K562 (cell line): ENCODE data around the gene MAP4K1. TPM values are rescaled to one million over a fixed set of nuclear protein-coding genes. Genes with fewer than 3 reads are reported as not detected.
"Not testable (repeated sequence)": the region's sequence is repeated elsewhere in the genome, so short reads cannot be mapped to it uniquely, and the experiment has no call there.

ENCODE experiments used
- ATAC-seq: fragments of 200-7000 bp; cut with Tn5 transposase; 3 replicates; pipeline ENCODE4 v1.9.1; 2020; ENCODE audit warnings: moderate library complexity
- BruUV-seq: library from RNA; stranded (reverse); fragments of 400-500 nt; replicated peaks from 2 replicates; lab custom pipeline; 2021; lab: Mats Ljungman, UMichigan
- CTCF ChIA-PET: fragments of 300-600 bp; formaldehyde crosslinking; extraction: SDS; loops from one replicate; lab custom pipeline; 2021; ENCODE audit warnings: low intra/inter-chr PET ratio; lab: Yijun Ruan, JAX
- POLR2A ChIA-PET: fragments of 300-600, 350-650 bp; sonication (Branson Sonifier 250); formaldehyde crosslinking; extraction: SDS; loops from one replicate; lab custom pipeline; 2021; ENCODE audit warnings: antibody characterized with exemption, inconsistent platforms; lab: Yijun Ruan, JAX
- DNase-seq, 4 experiments: peaks; one replicate each; pipeline versions ENCODE4 v3.0.0 to v3.0.0-alpha.2; 2011 to 2018; ENCODE audit warnings: low spot score in 3 of 4, mixed read lengths in 3 of 4; ENCODE audit errors: extremely low read depth in 1 of 4
- FAIRE-seq: peaks from 2 replicates; lab custom pipeline; 2011; peaks lifted over from hg19 to GRCh38; lab: Jason Lieb, UNC
- H2AFZ ChIP-seq: 2 replicates; pipeline ENCODE4 v1.6.0; 2011; ENCODE audit warnings: low read depth, low read length, control low read depth, inconsistent platforms
- H3K27ac ChIP-seq: fragments of 200-600 bp; 3 replicates; pipeline ENCODE4 v1.8.0; 2011; ENCODE audit warnings: low read depth, mild to moderate bottlenecking, control low read depth, inconsistent platforms, low read length, moderate library complexity, mixed read lengths; ENCODE audit errors: extremely low read depth
- H3K27me3 ChIP-seq, 2 experiments: fragments of 300-600 bp in 1 of 2; 2 replicates in 1 of 2; 3 replicates in 1 of 2; pipeline versions ENCODE4 v1.6.0 to v1.8.0; 2011; ENCODE audit warnings: inconsistent platforms in 2 of 2, low read length in 2 of 2, mild to moderate bottlenecking in 1 of 2, mixed read lengths in 1 of 2, moderate library complexity in 1 of 2; ENCODE audit not compliant: control insufficient read depth in 2 of 2, insufficient read depth in 2 of 2
- H3K36me3 ChIP-seq: fragments of 300-600 bp; 3 replicates; pipeline ENCODE4 v1.8.0; 2011; ENCODE audit warnings: mild to moderate bottlenecking, low read length, inconsistent platforms; ENCODE audit not compliant: control insufficient read depth, insufficient read depth
- H3K4me1 ChIP-seq, 2 experiments: fragments of 200-600 bp in 1 of 2; replicated peaks in 1 of 2; 2 replicates in 1 of 2; 3 replicates in 1 of 2; pipeline versions ENCODE4 v1.5.1 to v1.8.0; 2011; ENCODE audit warnings: inconsistent platforms in 2 of 2, low read length in 2 of 2, mild to moderate bottlenecking in 1 of 2, mixed read lengths in 1 of 2, moderate library complexity in 1 of 2; ENCODE audit not compliant: control insufficient read depth in 2 of 2, insufficient read depth in 2 of 2
- H3K4me2 ChIP-seq: 2 replicates; pipeline ENCODE4 v1.6.1; 2011; ENCODE audit warnings: low read length, control low read depth, inconsistent platforms, mixed read lengths; ENCODE audit not compliant: insufficient read depth
- H3K4me3 ChIP-seq: fragments of 200-600 bp; sonication (generic), shearing (Covaris generic); 2 replicates; pipeline ENCODE4 v1.5.1; 2016; ENCODE audit warnings: control low read depth, inconsistent platforms
- H3K79me2 ChIP-seq: fragments of 200-600 bp; 3 replicates; pipeline ENCODE4 v1.8.0; 2011; ENCODE audit warnings: low read length, inconsistent platforms; ENCODE audit not compliant: control insufficient read depth, insufficient read depth
- H3K9ac ChIP-seq, 2 experiments: 2 replicates each; pipeline versions ENCODE4 v1.6.0 to v1.6.1; 2011; ENCODE audit warnings: low read depth in 2 of 2, low read length in 2 of 2, control low read depth in 1 of 2, inconsistent platforms in 1 of 2, mild to moderate bottlenecking in 1 of 2, mixed read lengths in 1 of 2; ENCODE audit not compliant: insufficient read depth in 1 of 2
- H3K9me1 ChIP-seq: one replicate; pipeline ENCODE4 v1.6.0; 2011; ENCODE audit warnings: inconsistent platforms, mild to moderate bottlenecking, low read length, moderate library complexity; ENCODE audit not compliant: control insufficient read depth, insufficient read depth
- H3K9me3 ChIP-seq: replicated peaks from 2 replicates; pipeline ENCODE4 v1.5.1; 2011; ENCODE audit warnings: low read depth, low read length, inconsistent platforms; ENCODE audit not compliant: control insufficient read depth, insufficient read depth
- H4K20me1 ChIP-seq: replicated peaks from 2 replicates; pipeline ENCODE4 v1.6.1; 2011; ENCODE audit warnings: low read length, inconsistent platforms, mixed read lengths; ENCODE audit not compliant: control insufficient read depth, insufficient read depth
- KDM1A ChIP-seq, 2 experiments: fragments of 450-650 bp; IDR thresholded peaks; 2 replicates each; pipeline ENCODE4 v1.6.1; 2016; ENCODE audit warnings: mild to moderate bottlenecking in 2 of 2
- NCOA2 ChIP-seq, 2 experiments: fragments of 450-650 bp; IDR thresholded peaks; 2 replicates each; pipeline ENCODE4 v1.6.1; 2018; ENCODE audit warnings: mild to moderate bottlenecking in 2 of 2, moderate library complexity in 1 of 2; ENCODE audit not compliant: partially characterized antibody in 2 of 2
- ZBTB11 ChIP-seq, 3 experiments: fragments of 200-800 bp in 1 of 3; fragments of 250-450 bp in 1 of 3; fragments of 450-650 bp in 1 of 3; sonication (Bioruptor Pico) in 1 of 3; sonication (Bioruptor generic) in 1 of 3; formaldehyde crosslinking in 1 of 3; IDR thresholded peaks; 2 replicates each; pipeline versions ENCODE4 v1.6.1 to v1.8.0; 2016 to 2022; ENCODE audit warnings: mild to moderate bottlenecking in 2 of 3, missing genetic modification characterization in 2 of 3, missing compliant biosample characterization in 1 of 3, moderate library complexity in 1 of 3
- WGBS: fragments of 100-300 bp; shearing (Covaris generic); methylation state at CpG from one replicate; pipeline ENCODE4 v1.1.6; 2016; ENCODE audit warnings: low coverage, mixed read lengths; ENCODE audit not compliant: insufficient coverage; ENCODE audit errors: missing lambda C conversion rate; 5-methylcytosine and 5-hydroxymethylcytosine counted together
- in situ Hi-C: fragments of 300-500 bp; cut with MboI; formaldehyde crosslinking; loops from 4 replicates; pipeline ENCODE4 v1.15.0; 2018; ENCODE audit warnings: inconsistent platforms, mixed read lengths
- intact Hi-C: fragments of 100-400 bp; cut with micrococcal nuclease; formaldehyde crosslinking; loops from 2 replicates; pipeline ENCODE4 v1.14.2; 2022
- polyA plus RNA-seq, 8 experiments: library from polyadenylated mRNA; depleted of rRNA in 4 of 8; stranded (reverse) in 5 of 8; unstranded in 3 of 8; fragments of >200 nt; fragmentation: Nextera tagmentation in 2 of 8; fragmentation: Illumina TruSeq in 1 of 8; extraction: Ambion mirVana in 2 of 8; extraction: Trizol in 1 of 8; gene quantifications; 2 replicates each; pipeline versions ENCODE4 v1.2.1 to v1.2.3, GENCODE V29; 2011 to 2014; ENCODE audit warnings: inconsistent platforms in 1 of 8, missing spikeins in 1 of 8
- total RNA-seq, 7 experiments: library from RNA; depleted of rRNA in 6 of 7; stranded (reverse); fragments of >200 nt in 6 of 7; fragmentation: Illumina TruSeq in 2 of 7; extraction: Trizol in 2 of 7; gene quantifications; 2 replicates each; pipeline versions ENCODE4 v1.2.1 to v1.2.3, GENCODE V29; 2011 to 2021; ENCODE audit warnings: low replicate concordance in 1 of 7

MAP4K1 gene
- total and polyA plus RNA-seq, 9 of the 15 experiments (the other 6 are each of a cell fraction or from before 2014, with no cell fraction given), result 0.14 to 3.2 (median 0.73) TPM; not detected in 1

GRCh38 chr19:38602856-38603255 lies 14.9 kb downstream of the MAP4K1 start:
- DNase-seq, ATAC-seq, H4K20me1 ChIP-seq, H3K27ac ChIP-seq, BruUV-seq, H3K79me2 ChIP-seq, H3K9me3 ChIP-seq, H3K4me3 ChIP-seq, H3K4me2 ChIP-seq, intact Hi-C loops, POLR2A ChIA-PET, FAIRE-seq, H3K9ac ChIP-seq, H3K36me3 ChIP-seq, in situ Hi-C loops, CTCF ChIA-PET, H2AFZ ChIP-seq, H3K27me3 ChIP-seq, H3K9me1 ChIP-seq: not testable (repeated sequence)
- 0 out of 6 replicates have a peak, but pooled peaks of 1 of the 3 experiments have one; percentile 31 for TF ChIP-seq ZBTB11 (CRISPR knock-in tag; IDR thresholded peaks at IDR 0.05)
- peak in 1 of 2 experiments; percentile 76; a peak in 1 of 4 replicates for TF ChIP-seq KDM1A (IDR thresholded peaks at IDR 0.05)
- peak in 1 of 2 experiments; percentile 91 for TF ChIP-seq NCOA2 (IDR thresholded peaks at IDR 0.05; ENCODE audit: partially characterized antibody in 2 of 2)
- H3K4me1 ChIP-seq, result peaks cover 3 to 22% of the 10 kb centered on the region in 2 experiments; a peak in 4 of 5 replicates
- WGBS, result 92% methylated on average over 5 of the region's 5 CpGs
